Activated CD4-positive, alpha-beta T cell treated with anti-CD3 and anti-CD28 coated beads for 48 hours (primary cell): ENCODE results near the gene NODAL.

Source experiments
- DNase-seq: peaks from one replicate; pipeline ENCODE4 v3.0.0-alpha.2; 2020

The NODAL gene

DNA sequence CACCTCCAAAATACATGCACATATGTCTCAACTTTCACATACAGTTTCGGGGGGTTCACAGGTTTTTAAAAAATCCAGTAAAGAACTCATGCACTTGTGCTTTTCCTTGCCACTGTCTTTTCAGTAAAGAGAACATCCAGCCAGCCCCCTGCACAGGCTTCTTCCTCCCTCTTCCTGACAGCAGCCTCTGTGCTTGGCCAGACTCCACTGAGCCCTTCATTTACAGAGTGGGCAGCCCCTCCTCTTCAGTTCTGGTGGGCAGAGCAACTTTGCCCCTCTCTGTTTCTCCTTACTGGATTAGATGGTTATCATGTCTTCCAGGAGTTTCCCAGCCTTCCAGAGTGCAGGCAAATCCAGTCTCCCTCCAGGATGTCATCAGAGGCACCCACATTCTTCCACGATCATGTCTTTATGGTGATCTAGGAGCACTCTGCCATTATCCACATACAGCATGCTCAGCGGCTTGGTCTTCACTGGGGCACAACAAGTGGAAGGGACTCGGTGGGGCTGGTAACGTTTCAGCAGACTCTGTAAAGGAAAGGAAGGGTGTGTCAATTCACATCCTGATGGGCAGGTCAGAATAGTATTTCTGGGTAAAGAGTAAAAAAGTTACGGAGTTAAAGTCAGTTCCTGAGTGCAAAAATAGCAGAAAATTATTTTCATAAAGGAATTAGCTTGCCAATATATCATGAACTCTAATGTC is 8.8 kb downstream of the NODAL start:
- no peak for DNase-seq

GRCh38 chr10:70432101-70432500 is 9.4 kb downstream of the NODAL start:
- DNase-seq = no peak

GRCh38 chr10:70430493-70431445 is 10.7 kb downstream of the NODAL start:
- no peak for DNase-seq

DNA sequence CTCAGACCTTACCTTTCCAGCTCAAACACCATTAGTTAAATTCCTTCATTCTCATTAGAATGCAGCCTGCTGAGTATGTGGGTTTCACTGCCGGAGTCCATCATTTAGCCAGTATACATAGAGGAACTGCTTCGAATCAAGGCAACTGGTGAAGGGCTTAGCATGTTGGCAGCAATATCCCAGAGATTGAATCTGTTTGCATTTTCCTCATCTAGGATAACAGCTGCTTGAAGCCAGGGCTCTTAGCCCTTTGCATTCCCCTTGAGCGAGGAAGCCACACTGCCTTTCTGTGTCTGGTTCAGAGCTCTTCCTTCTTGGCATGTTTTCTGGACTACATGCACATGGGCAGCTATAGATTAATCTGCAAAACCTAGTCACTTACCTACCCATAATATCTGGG is 14.7 kb downstream of the NODAL start:
- no peak for DNase-seq

DNA sequence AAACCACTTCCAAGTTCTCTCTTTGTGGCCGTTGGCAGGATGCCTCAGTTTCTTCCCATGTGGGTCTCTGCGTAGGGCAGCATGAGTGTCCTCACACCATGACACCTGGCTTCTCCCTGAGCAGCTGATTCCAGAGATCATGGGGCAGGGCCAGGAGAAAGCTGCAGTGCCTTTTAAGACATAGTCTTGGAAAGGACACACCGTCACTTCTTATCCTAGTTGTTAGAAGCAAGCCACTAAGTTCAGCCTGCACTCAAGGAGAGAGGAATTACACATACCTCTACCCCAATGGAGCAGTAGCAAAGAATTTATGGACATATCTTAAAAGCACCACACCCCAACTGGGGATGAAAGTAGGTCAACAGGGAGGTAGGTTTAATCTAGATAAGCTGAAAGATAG is 16.4 kb downstream of the NODAL start:
- no peak for DNase-seq

DNA sequence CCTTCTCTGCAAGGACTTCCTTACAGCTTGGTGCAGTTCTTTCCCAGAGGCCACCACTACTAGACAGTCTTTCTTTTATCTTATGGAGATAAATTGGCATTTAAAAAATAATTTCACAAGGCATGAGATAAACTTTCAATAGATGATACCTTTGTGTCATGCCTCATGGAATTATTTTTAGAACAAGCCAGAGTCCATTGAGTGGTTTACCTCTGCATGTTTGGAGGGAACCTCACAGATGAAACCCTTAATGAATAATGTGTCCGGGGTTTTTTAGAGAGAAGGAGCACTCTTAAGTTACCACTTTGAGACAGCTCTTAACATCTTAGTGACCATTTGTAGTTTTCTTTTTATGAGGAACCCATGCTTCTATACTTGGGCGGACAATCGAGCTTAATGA is 17.2 kb downstream of the NODAL start:
- no peak for DNase-seq

DNA sequence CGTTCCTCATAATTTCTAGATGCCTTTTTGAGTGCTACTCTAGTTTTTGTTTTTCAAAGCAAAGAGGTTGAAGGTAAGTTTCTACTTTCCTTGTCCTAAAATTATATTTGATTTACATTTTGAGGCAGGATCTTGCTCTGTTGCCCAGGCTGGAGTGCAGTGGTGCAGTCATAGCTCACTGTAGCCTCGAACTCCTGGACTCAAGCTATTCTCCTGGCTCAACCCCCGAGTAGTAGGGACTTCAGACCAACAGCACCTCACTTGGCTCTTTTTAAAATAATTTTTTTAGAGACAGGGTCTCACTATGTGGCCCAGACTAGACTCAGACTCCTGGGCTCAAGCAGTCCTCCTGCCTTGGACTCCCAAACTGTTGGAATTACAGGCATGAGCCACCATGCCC is 22.8 kb downstream of the NODAL start:
- no peak for DNase-seq

- peak; percentile 45 for DNase-seq
Measured at GRCh38 chr10:70418229-70418628, 23.3 kb downstream of the NODAL start.

GRCh38 chr10:70417568-70417967 is 23.9 kb downstream of the NODAL start:
- no peak for DNase-seq

- DNase-seq = no peak
Measured at GRCh38 chr10:70412356-70412755, 29.1 kb downstream of the NODAL start.

- DNase-seq = no peak
Measured at GRCh38 chr10:70410608-70411007, 30.9 kb downstream of the NODAL start.

DNA sequence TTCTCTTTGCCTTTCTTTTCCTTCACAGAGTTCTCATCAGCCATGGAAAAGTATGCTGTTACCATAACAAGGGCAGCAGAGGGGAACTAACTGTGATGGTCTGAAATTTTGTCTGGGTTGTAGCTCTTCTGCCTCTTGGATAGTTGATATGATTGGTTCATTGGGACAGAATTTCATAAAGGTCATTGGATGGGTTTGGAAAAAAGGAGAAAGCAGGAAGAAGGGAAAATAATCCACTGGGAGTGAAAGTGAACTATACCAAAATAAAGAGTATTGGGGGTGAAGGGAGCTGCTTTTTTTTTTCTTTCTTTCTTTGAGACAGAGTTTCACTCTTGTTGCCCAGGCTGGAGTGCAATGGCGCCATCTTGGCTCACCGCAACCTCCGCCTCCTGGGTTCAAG is 31.7 kb downstream of the NODAL start:
- DNase-seq = no peak

- DNase-seq = peak; percentile 32
Measured at GRCh38 chr10:70405037-70405824, 36.2 kb downstream of the NODAL start.

DNA sequence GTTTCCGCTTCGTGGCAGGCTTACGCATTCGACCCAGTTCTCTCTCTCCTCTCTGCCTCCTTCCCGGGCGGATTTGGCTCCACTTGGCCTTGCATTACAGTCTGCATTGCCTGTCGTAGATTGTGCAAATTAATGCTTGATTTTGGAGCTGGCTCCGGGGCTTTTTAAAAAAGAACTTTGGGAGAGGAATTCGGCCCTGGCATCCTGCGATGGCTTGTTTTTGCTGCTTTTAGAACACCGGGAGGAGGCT is 36.8 kb downstream of the NODAL start:
- DNase-seq = peak; percentile 52

DNA sequence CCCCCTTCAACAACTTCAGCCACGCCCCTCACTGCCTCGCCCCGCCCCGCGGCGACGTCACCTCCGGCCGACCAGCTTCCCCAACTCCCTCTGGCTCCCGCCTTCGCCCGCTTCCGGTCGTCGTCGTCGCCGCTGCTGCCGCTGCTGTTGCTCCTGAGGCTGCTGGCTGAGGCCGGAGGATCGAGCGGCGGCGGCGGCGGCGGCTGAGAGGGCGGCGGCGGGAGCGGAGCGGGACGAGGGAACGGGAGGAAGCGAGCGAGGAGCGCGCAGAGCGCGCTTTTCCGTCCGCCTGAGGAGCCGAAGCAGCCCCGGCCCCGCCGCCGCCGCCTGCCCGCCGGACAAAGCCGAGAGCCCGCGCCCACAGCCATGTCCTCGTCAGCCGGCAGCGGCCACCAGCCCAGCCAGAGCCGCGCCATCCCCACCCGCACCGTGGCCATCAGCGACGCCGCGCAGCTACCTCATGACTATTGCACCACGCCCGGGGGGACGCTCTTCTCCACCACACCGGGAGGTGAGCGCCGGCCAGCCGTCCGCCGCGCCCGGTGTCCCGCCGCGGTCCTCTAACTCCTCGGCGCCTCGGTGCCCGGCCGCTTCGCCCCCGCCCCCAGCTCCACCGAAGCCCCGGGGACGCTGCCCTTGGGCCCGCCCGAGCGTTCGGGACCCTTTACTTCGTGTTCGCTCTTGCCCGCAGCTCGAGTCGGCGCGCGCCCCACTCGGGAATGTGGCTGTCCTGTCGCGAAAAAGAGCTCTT is 37.3 kb downstream of the NODAL start, which contains the start of gene EIF4EBP2:
TSS of gene EIF4EBP2 (plus strand) at position 110 of the 751 bp plus-strand sequence. CDS start at position 367, 257 bp downstream.
- peak; percentile 99 for DNase-seq

DNA sequence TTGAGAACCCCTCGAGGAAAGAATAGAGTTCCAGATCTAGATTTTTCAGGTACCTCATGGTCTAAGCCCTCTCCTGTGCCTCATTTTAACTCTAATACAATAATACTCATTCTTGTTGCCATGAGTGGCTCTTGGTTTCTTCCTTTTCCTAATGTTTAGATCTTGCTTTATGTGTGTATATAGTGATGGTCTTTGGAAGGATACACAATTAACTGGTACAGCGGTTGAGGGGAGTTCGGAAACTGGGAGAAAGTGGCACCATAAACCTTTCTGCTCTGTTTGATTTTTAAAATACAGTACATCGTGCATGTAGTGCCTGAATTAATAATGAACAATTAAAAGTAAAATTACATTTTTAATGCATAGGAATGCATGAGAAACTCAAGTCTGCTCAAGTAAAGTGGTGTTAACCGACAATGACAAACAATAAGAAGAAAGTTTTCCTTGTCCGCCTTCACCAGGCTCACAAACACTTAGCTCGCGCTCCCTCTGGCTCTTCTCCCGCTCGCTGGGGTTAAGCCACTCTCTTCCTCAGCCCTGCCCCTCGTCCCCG is 37.9 kb downstream of the NODAL start:
- no peak for DNase-seq

DNA sequence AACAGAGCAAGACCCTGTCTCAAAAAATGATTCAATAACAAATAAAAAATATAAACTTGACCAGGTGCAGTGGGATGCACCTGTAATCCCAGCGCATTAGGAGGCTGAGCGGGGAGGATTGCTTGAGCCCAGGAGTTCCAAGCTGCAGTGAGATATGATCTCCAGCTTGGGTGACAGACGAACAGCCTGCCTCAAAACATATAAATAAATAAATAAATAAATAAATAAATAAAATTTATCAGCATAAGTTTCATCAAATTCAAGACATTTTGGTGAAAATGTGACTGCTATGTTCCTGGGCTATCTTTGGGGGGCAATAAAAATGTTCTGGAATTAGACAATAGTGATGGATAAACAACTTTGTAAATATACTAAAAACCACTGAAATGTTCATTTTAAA is 42.3 kb downstream of the NODAL start:
- no peak for DNase-seq

GRCh38 chr10:70396140-70396539 is 45.3 kb downstream of the NODAL start:
- DNase-seq = no peak

DNA sequence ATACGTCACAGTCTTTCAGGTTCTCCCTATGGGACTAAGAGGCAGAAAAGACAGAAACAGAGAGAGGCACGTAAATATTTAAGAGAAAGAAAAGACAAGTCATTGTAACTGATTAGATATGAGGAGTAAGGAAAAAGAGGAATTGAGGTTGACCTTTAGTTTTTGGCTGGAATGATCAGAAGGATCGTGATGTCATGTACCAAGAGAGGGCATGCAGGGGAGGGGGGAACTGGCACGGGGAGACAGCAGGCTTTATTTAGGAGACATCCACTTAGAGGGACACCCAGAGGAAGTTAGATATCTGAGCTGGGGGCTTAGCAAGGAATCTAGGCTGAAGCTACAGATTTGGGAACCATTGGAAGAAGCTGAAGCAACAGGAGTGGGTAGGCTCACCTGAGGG is 49.8 kb downstream of the NODAL start:
- no peak for DNase-seq
